Measurements from ENCODE around the gene MYPOP.

Gene MYPOP, protein sequence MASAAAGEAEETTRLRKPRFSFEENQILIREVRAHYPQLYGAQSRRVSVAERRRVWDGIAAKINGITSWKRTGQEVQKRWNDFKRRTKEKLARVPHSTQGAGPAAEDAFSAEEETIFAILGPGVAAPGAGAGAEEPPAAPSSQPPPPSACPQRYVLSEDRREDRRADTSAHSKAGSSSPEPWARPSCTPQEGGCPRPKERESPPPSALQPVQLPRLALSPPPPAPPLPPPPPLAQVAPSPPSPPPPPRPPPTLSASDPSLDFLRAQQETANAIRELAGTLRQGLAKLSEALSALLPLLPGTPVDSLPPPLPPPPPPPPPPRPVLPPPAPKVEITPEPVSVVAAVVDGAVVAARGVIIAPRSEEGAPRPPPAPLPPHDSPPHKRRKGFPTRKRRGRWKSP

GRCh38 chr19:45901912-45902650 is at the start of gene MYPOP:
Gene MYPOP, minus strand, starts transcription at chr19:45902613. Its CDS starts 840 bp downstream, at chr19:45901773.
- POLR2A ChIA-PET = interaction anchor here (0.6 to 3.4 kb wide), 21 partner anchors 9 to 811 kb away, joined by 3 to 46 read pairs (median 4); partner anchors contain the start of genes CCDC61, FBXO46, FOXA3 and IRF2BP1
- CTCF ChIA-PET = interaction anchor here (0.6 to 3.4 kb wide), 12 partner anchors 10 to 715 kb away, joined by 3 to 25 read pairs (median 4); partner anchors contain the start of genes FOXA3 and IRF2BP1
- Histone ChIP-seq H3K36me3 (ENCODE audit: control insufficient read depth in 2 of 2, insufficient read depth in 1 of 2, low read length in 2 of 2) (peaks cover 27 to 35% of the 10 kb centered on the region in 2 experiments; a peak in 2 of 3 replicates), H3K27ac (ENCODE audit: extremely low read depth, low read depth, low read length) (peak within 1 kb of the TSS; percentile 64), H3K9me3 (ENCODE audit: control insufficient read depth, insufficient read depth, low read depth, low read length) (no peaks in the 10 kb centered on the region), H3K4me1 (ENCODE audit: control insufficient read depth, insufficient read depth, low read length) (peaks cover 9% of the 10 kb centered on the region; the same call in 1 of the 2 replicates), H3K4me3 (ENCODE audit: low read depth, low read length) (peak within 1 kb of the TSS; percentile 75)
- TF ChIP-seq ZNF660 (tag by site-specific recombination; IDR thresholded peaks at IDR 0.05) (0 out of 2 replicates have a peak, but pooled peaks have one; percentile 11), MZF1 (tag by site-specific recombination; IDR thresholded peaks at IDR 0.05; ENCODE audit: borderline replicate concordance) (peak; percentile 40; the same call in 1 of the 2 replicates), GLIS2 (tag by site-specific recombination; IDR thresholded peaks at IDR 0.05) (0 out of 2 replicates have a peak, but pooled peaks have one; percentile 25), KLF16 (tag by site-specific recombination; IDR thresholded peaks at IDR 0.05) (0 out of 2 replicates have a peak, but pooled peaks have one; percentile 16), ZNF335 (tag by site-specific recombination; conservative IDR thresholded peaks at IDR 0.05) (peak; percentile 98), ZNF548 (tag by site-specific recombination; IDR thresholded peaks at IDR 0.05) (no peak), KLF9 (tag by site-specific recombination; IDR thresholded peaks at IDR 0.05; ENCODE audit: low read depth) (peak; percentile 46), ZNF398 (tag by site-specific recombination; IDR thresholded peaks at IDR 0.05) (peak; percentile 63), SP7 (tag by site-specific recombination; IDR thresholded peaks at IDR 0.05) (peak; percentile 15; the same call in 1 of the 2 replicates), GLIS1 (tag by site-specific recombination; IDR thresholded peaks at IDR 0.05) (0 out of 2 replicates have a peak, but pooled peaks have one; percentile 17), ZBTB10 (tag by site-specific recombination; IDR thresholded peaks at IDR 0.05) (peak; percentile 84), CTCF (tag by site-specific recombination; IDR thresholded peaks at IDR 0.05) (peak; percentile 39), ZNF585B (tag by site-specific recombination; IDR thresholded peaks at IDR 0.05) (no peak), KLF10 (tag by site-specific recombination; IDR thresholded peaks at IDR 0.05) (no peak), ZNF248 (tag by site-specific recombination; IDR thresholded peaks at IDR 0.05) (no peak), ZNF2 (tag by site-specific recombination; IDR thresholded peaks at IDR 0.05) (no peak), ZNF155 (tag by site-specific recombination; IDR thresholded peaks at IDR 0.05) (no peak)
- TF ChIP-seq, protein P1, sequence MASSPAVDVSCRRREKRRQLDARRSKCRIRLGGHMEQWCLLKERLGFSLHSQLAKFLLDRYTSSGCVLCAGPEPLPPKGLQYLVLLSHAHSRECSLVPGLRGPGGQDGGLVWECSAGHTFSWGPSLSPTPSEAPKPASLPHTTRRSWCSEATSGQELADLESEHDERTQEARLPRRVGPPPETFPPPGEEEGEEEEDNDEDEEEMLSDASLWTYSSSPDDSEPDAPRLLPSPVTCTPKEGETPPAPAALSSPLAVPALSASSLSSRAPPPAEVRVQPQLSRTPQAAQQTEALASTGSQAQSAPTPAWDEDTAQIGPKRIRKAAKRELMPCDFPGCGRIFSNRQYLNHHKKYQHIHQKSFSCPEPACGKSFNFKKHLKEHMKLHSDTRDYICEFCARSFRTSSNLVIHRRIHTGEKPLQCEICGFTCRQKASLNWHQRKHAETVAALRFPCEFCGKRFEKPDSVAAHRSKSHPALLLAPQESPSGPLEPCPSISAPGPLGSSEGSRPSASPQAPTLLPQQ (tag by site-specific recombination; IDR thresholded peaks at IDR 0.05) = peak; percentile 17; the same call in 1 of the 2 replicates
- TF ChIP-seq, protein P2, sequence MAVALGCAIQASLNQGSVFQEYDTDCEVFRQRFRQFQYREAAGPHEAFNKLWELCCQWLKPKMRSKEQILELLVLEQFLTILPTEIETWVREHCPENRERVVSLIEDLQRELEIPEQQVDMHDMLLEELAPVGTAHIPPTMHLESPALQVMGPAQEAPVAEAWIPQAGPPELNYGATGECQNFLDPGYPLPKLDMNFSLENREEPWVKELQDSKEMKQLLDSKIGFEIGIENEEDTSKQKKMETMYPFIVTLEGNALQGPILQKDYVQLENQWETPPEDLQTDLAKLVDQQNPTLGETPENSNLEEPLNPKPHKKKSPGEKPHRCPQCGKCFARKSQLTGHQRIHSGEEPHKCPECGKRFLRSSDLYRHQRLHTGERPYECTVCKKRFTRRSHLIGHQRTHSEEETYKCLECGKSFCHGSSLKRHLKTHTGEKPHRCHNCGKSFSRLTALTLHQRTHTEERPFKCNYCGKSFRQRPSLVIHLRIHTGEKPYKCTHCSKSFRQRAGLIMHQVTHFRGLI (tag by site-specific recombination; IDR thresholded peaks at IDR 0.05) = peak; percentile 98
- TF ChIP-seq, protein P3, sequence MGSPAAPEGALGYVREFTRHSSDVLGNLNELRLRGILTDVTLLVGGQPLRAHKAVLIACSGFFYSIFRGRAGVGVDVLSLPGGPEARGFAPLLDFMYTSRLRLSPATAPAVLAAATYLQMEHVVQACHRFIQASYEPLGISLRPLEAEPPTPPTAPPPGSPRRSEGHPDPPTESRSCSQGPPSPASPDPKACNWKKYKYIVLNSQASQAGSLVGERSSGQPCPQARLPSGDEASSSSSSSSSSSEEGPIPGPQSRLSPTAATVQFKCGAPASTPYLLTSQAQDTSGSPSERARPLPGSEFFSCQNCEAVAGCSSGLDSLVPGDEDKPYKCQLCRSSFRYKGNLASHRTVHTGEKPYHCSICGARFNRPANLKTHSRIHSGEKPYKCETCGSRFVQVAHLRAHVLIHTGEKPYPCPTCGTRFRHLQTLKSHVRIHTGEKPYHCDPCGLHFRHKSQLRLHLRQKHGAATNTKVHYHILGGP (tag by site-specific recombination; IDR thresholded peaks at IDR 0.05) = 0 out of 2 replicates have a peak, but pooled peaks have one; percentile 9
